UCSD-AML1 (cell line): ENCODE data around the gene MPP2.
"Not testable (repeated sequence)": the region's sequence is repeated elsewhere in the genome, so short reads cannot be mapped to it uniquely, and the experiment has no call there.

Experiments
- DNase-seq: peaks from one replicate; lab custom pipeline; 2025; ENCODE audit not compliant: unreplicated experiment; lab: John Stamatoyannopoulos, UW

Gene MPP2

GRCh38 chr17:43907425-43907981 is at the start of gene MPP2:
Gene MPP2 (minus strand): TSS chr17:43907536. CDS start chr17:43904460, 3,076 bp downstream.
- DNase-seq = peak; percentile 74

- no peak for DNase-seq
These were observed 48.9 kb upstream of the MPP2 start for GRCh38 chr17:43956222-43956621.

- DNase-seq = no peak
These were observed 46.4 kb upstream of the MPP2 start, which contains the start of gene PYY for GRCh38 chr17:43953746-43954145. Gene PYY (minus strand): TSS chr17:43953940. CDS start chr17:43953483, 457 bp downstream.

- DNase-seq = no peak
These were observed 45.7 kb upstream of the MPP2 start for GRCh38 chr17:43952724-43953666.

GRCh38 chr17:43952351-43952723 is 45.0 kb upstream of the MPP2 start:
- no peak for DNase-seq

GRCh38 chr17:43951750-43952149 is 44.4 kb upstream of the MPP2 start:
- DNase-seq = no peak

GRCh38 chr17:43950554-43950953 is 43.2 kb upstream of the MPP2 start:
- no peak for DNase-seq

GRCh38 chr17:43949781-43950180 is 42.4 kb upstream of the MPP2 start:
- DNase-seq = peak; percentile 33

- no peak for DNase-seq
These were observed 39.4 kb upstream of the MPP2 start for GRCh38 chr17:43946781-43947180.

GRCh38 chr17:43945074-43945829 is 37.9 kb upstream of the MPP2 start:
- no peak for DNase-seq

GRCh38 chr17:43942051-43942685 is 34.8 kb upstream of the MPP2 start, which contains the start of gene PPY:
Gene PPY (minus strand): TSS chr17:43942476. CDS start chr17:43941654, 822 bp downstream.
- no peak for DNase-seq

GRCh38 chr17:43940630-43941029 is 33.3 kb upstream of the MPP2 start:
- DNase-seq = peak; percentile 39

- DNase-seq = no peak
These were observed 32.5 kb upstream of the MPP2 start for GRCh38 chr17:43939886-43940285.

GRCh38 chr17:43939452-43939851 is 32.1 kb upstream of the MPP2 start:
- DNase-seq = not testable (repeated sequence)

- DNase-seq = no peak
These were observed 31.5 kb upstream of the MPP2 start for GRCh38 chr17:43938838-43939182.

GRCh38 chr17:43936434-43936833 is 29.1 kb upstream of the MPP2 start:
- no peak for DNase-seq

- no peak for DNase-seq
These were observed 28.6 kb upstream of the MPP2 start for GRCh38 chr17:43935926-43936261.

- no peak for DNase-seq
These were observed 28.0 kb upstream of the MPP2 start for GRCh38 chr17:43935204-43935925.

GRCh38 chr17:43932923-43933322 is 25.6 kb upstream of the MPP2 start:
- DNase-seq = no peak

GRCh38 chr17:43932357-43932756 is 25.0 kb upstream of the MPP2 start:
- no peak for DNase-seq
